GM23338 (cell line): ENCODE data around the gene ZXDA. TPM values are rescaled to one million over a fixed set of nuclear protein-coding genes. Genes with fewer than 3 reads are reported as not detected.

Experiments used
- ATAC-seq: fragments of 200-7000 bp; cut with Tn5 transposase; 3 replicates; pipeline ENCODE4 v1.9.1; 2020
- DNase-seq: peaks from one replicate; pipeline ENCODE4 v3.0.0-alpha.2; 2015; ENCODE audit warnings: low spot score
- H2AFZ ChIP-seq: fragments of 200-600 bp; sonication (generic); 2 replicates; pipeline ENCODE4 v1.8.0; 2016; ENCODE audit warnings: antibody characterized with exemption, mild to moderate bottlenecking, moderate library complexity
- H3F3A ChIP-seq: fragments of 200-600 bp; sonication (generic); replicated peaks from 2 replicates; pipeline ENCODE4 v1.8.0; 2017; ENCODE audit warnings: antibody characterized with exemption, mixed run types, low read depth
- H3K27ac ChIP-seq: fragments of 200-600 bp; sonication (generic); 2 replicates; pipeline ENCODE4 v1.6.1; 2016; ENCODE audit warnings: low read depth
- H3K27me3 ChIP-seq: fragments of 200-600 bp; sonication (generic); 2 replicates; pipeline ENCODE4 v1.8.0; 2016; ENCODE audit warnings: mild to moderate bottlenecking, mixed run types, moderate library complexity; ENCODE audit not compliant: insufficient read depth
- H3K36me3 ChIP-seq: fragments of 200-600 bp; sonication (generic); 2 replicates; pipeline ENCODE4 v1.8.0; 2016; ENCODE audit warnings: mild to moderate bottlenecking; ENCODE audit not compliant: insufficient read depth
- H3K4me1 ChIP-seq: fragments of 200-600 bp; sonication (generic); 2 replicates; pipeline ENCODE4 v1.8.0; 2016; ENCODE audit warnings: mild to moderate bottlenecking, moderate library complexity; ENCODE audit not compliant: insufficient read depth
- H3K4me2 ChIP-seq: fragments of 200-600 bp; sonication (generic); 2 replicates; pipeline ENCODE4 v1.7.1; 2017; ENCODE audit warnings: mixed run types
- H3K4me3 ChIP-seq: fragments of 200-600 bp; sonication (generic); 2 replicates; pipeline ENCODE4 v1.6.1; 2016; ENCODE audit warnings: mixed run types
- H3K79me2 ChIP-seq: fragments of 200-600 bp; sonication (generic); replicated peaks from 2 replicates; pipeline ENCODE4 v1.8.0; 2017; ENCODE audit warnings: mild to moderate bottlenecking; ENCODE audit not compliant: insufficient read depth
- H3K9me2 ChIP-seq: fragments of 200-600 bp; sonication (generic); 2 replicates; pipeline ENCODE4 v1.8.0; 2017; ENCODE audit not compliant: insufficient read depth
- H4K20me1 ChIP-seq: fragments of 200-600 bp; sonication (generic); replicated peaks from 2 replicates; pipeline ENCODE4 v1.8.0; 2017; ENCODE audit warnings: mild to moderate bottlenecking; ENCODE audit not compliant: insufficient read depth
- H3K27ac Mint-ChIP-seq: 2 replicates; pipeline ENCODE4 v1.8.0; 2020; ENCODE audit warnings: inconsistent platforms, mild to moderate bottlenecking, moderate library complexity, mixed read lengths
- H3K27me3 Mint-ChIP-seq: 3 replicates; pipeline ENCODE4 v1.8.0; 2022; ENCODE audit warnings: low read depth, mild to moderate bottlenecking, moderate library complexity, mixed read lengths, inconsistent platforms; ENCODE audit not compliant: insufficient read depth, poor library complexity
- H3K36me3 Mint-ChIP-seq: 3 replicates; pipeline ENCODE4 v1.8.0; 2021; ENCODE audit warnings: low read depth, mild to moderate bottlenecking, inconsistent platforms, moderate library complexity, mixed read lengths
- H3K4me1 Mint-ChIP-seq: 3 replicates; pipeline ENCODE4 v1.8.0; 2020; ENCODE audit warnings: mild to moderate bottlenecking, inconsistent platforms, mixed read lengths
- H3K4me3 Mint-ChIP-seq: 3 replicates; pipeline ENCODE4 v1.8.0; 2021; ENCODE audit warnings: moderate library complexity, mild to moderate bottlenecking, inconsistent platforms, mixed read lengths
- H3K9me3 Mint-ChIP-seq: 3 replicates; pipeline ENCODE4 v1.8.0; 2020; ENCODE audit warnings: moderate library complexity, mild to moderate bottlenecking, inconsistent platforms, mixed read lengths
- EZH2 ChIP-seq: fragments of 200-600 bp; sonication (generic); IDR thresholded peaks from one replicate; pipeline ENCODE4 v1.8.0; 2017; ENCODE audit warnings: antibody characterized with exemption, mild to moderate bottlenecking, low read depth; ENCODE audit not compliant: unreplicated experiment
- EZH2phosphoT487 ChIP-seq: fragments of 200-600 bp; sonication (generic); IDR thresholded peaks from one replicate; pipeline ENCODE4 v1.8.1; 2018; ENCODE audit warnings: antibody characterized with exemption; ENCODE audit not compliant: unreplicated experiment
- JUNB ChIP-seq: IDR thresholded peaks from one replicate; pipeline ENCODE4 v1.6.1; 2016; ENCODE audit warnings: antibody characterized with exemption; ENCODE audit not compliant: unreplicated experiment
- NANOG ChIP-seq: IDR thresholded peaks from 2 replicates; pipeline ENCODE4 v1.6.1; 2016; ENCODE audit warnings: antibody characterized with exemption, borderline replicate concordance
- POLR2AphosphoS5 ChIP-seq: IDR thresholded peaks from 2 replicates; pipeline ENCODE4 v1.6.1; 2016; ENCODE audit warnings: antibody characterized with exemption, low read depth
- STAT1 ChIP-seq: IDR thresholded peaks from one replicate; pipeline ENCODE4 v1.6.1; 2016; ENCODE audit warnings: antibody characterized with exemption; ENCODE audit not compliant: unreplicated experiment
- ZNF331 ChIP-seq: fragments of 250-450 bp; sonication (Bioruptor Pico); IDR thresholded peaks from 2 replicates; pipeline ENCODE4 v1.5.0; 2020; ENCODE audit warnings: low read depth, mild to moderate bottlenecking, moderate library complexity
- ZNF462 ChIP-seq: fragments of 250-450 bp; sonication (Bioruptor Pico); IDR thresholded peaks from 2 replicates; pipeline ENCODE4 v1.5.0; 2020; ENCODE audit warnings: mild to moderate bottlenecking, moderate library complexity
- polyA plus RNA-seq: library from polyadenylated mRNA; unstranded; fragments of >200 nt; fragmentation: Nextera tagmentation; extraction: Ambion mirVana; gene quantifications from 2 replicates; pipeline ENCODE4 v1.2.1, GENCODE V29; 2016
- total RNA-seq: library from RNA; depleted of rRNA; stranded (reverse); fragments of >200 nt; shearing (Covaris generic); gene quantifications from 2 replicates; pipeline ENCODE4 v1.2.3, GENCODE V29; 2014
- TF ChIP-seq, protein P1 (sequence below): IDR thresholded peaks from one replicate; pipeline ENCODE4 v1.6.1; 2018; ENCODE audit warnings: antibody characterized with exemption; ENCODE audit not compliant: unreplicated experiment
- TF ChIP-seq, protein P2 (sequence below), 2 experiments: fragments of 200-600 bp in 1 of 2; sonication (generic) in 1 of 2; conservative IDR thresholded peaks; 2 replicates each; pipeline versions ENCODE4 v1.5.1 to v1.6.1; 2016 to 2017; ENCODE audit warnings: antibody characterized with exemption in 2 of 2, low read depth in 2 of 2, mild to moderate bottlenecking in 2 of 2, moderate library complexity in 1 of 2

The ZXDA gene
- total and polyA plus RNA-seq, 2 experiments from 2014 or later = 0.42 to 4.6 TPM

DNA sequence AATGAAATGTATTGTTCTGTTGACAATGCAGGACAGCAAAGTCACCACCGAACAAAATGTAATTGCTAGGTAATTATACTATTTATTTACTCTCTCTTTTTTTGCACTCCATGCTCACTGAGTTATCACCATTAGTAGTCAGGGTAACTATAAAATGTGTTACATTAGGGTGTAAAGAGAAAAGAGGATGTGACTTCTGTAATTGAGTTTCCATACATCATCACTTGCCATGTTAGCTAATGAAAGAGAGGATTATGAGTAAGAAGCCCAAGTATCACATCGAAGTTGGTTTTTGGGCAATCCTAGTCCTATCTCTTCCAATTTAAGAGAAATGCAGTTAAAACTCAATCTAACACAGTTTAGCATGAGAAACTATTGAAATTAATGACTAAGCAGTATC is 7.6 kb downstream of the ZXDA start (continued):
- TF ChIP-seq STAT1 = no peak
- TF ChIP-seq, protein P1, sequence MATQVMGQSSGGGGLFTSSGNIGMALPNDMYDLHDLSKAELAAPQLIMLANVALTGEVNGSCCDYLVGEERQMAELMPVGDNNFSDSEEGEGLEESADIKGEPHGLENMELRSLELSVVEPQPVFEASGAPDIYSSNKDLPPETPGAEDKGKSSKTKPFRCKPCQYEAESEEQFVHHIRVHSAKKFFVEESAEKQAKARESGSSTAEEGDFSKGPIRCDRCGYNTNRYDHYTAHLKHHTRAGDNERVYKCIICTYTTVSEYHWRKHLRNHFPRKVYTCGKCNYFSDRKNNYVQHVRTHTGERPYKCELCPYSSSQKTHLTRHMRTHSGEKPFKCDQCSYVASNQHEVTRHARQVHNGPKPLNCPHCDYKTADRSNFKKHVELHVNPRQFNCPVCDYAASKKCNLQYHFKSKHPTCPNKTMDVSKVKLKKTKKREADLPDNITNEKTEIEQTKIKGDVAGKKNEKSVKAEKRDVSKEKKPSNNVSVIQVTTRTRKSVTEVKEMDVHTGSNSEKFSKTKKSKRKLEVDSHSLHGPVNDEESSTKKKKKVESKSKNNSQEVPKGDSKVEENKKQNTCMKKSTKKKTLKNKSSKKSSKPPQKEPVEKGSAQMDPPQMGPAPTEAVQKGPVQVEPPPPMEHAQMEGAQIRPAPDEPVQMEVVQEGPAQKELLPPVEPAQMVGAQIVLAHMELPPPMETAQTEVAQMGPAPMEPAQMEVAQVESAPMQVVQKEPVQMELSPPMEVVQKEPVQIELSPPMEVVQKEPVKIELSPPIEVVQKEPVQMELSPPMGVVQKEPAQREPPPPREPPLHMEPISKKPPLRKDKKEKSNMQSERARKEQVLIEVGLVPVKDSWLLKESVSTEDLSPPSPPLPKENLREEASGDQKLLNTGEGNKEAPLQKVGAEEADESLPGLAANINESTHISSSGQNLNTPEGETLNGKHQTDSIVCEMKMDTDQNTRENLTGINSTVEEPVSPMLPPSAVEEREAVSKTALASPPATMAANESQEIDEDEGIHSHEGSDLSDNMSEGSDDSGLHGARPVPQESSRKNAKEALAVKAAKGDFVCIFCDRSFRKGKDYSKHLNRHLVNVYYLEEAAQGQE = no peak

- Mint-ChIP-seq H3K4me3 (no peak overlapping the region), H3K9me3 (peaks cover 5% of the 10 kb centered on the region; the same call in 2 of the 3 replicates), H3K36me3 (no peaks in the 10 kb centered on the region), H3K27ac (no peak overlapping the region), H3K4me1 (peaks cover 2% of the 10 kb centered on the region; the same call in 2 of the 3 replicates), H3K27me3 (no peaks in the 10 kb centered on the region)
- peaks cover 6% of the 10 kb centered on the region for H3K4me1 ChIP-seq
- no peak for DNase-seq
- peaks cover 4% of the 10 kb centered on the region for H3K79me2 ChIP-seq
- no peaks in the 10 kb centered on the region for H4K20me1 ChIP-seq
- H3K27me3 ChIP-seq = no peaks in the 10 kb centered on the region
- H3F3A ChIP-seq = no peaks in the 10 kb centered on the region
- no peak overlapping the region for H3K4me2 ChIP-seq
- H3K36me3 ChIP-seq = no peaks in the 10 kb centered on the region
- H2AFZ ChIP-seq = no peak overlapping the region
- no peak for ATAC-seq
- H3K27ac ChIP-seq = no peak overlapping the region
- no peak overlapping the region for H3K4me3 ChIP-seq
- H3K9me2 ChIP-seq = no peaks in the 10 kb centered on the region
- TF ChIP-seq POLR2AphosphoS5 (no peak), EZH2phosphoT487 (no peak), NANOG (no peak), ZNF331 (CRISPR knock-in tag) (no peak), STAT1 (no peak), ZNF462 (CRISPR knock-in tag) (no peak), JUNB (no peak), EZH2 (no peak)
- TF ChIP-seq, protein P2, sequence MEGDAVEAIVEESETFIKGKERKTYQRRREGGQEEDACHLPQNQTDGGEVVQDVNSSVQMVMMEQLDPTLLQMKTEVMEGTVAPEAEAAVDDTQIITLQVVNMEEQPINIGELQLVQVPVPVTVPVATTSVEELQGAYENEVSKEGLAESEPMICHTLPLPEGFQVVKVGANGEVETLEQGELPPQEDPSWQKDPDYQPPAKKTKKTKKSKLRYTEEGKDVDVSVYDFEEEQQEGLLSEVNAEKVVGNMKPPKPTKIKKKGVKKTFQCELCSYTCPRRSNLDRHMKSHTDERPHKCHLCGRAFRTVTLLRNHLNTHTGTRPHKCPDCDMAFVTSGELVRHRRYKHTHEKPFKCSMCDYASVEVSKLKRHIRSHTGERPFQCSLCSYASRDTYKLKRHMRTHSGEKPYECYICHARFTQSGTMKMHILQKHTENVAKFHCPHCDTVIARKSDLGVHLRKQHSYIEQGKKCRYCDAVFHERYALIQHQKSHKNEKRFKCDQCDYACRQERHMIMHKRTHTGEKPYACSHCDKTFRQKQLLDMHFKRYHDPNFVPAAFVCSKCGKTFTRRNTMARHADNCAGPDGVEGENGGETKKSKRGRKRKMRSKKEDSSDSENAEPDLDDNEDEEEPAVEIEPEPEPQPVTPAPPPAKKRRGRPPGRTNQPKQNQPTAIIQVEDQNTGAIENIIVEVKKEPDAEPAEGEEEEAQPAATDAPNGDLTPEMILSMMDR (conservative IDR thresholded peaks at IDR 0.05; ENCODE audit: low read depth in 2 of 2) = no peak
- TF ChIP-seq, protein P1 = no peak
Measured at GRCh38 chrX:57901466-57901865, 8.8 kb downstream of the ZXDA start.
